GM12801 (cell line): ENCODE measurements around the gene GRIN2C.

Experiments
- TF ChIP-seq, protein P1 (sequence below): IDR thresholded peaks from one replicate; pipeline ENCODE4 v1.5.1; 2011; ENCODE audit warnings: control low read depth; ENCODE audit not compliant: insufficient read length; ENCODE audit errors: extremely low read depth

Gene GRIN2C

DNA sequence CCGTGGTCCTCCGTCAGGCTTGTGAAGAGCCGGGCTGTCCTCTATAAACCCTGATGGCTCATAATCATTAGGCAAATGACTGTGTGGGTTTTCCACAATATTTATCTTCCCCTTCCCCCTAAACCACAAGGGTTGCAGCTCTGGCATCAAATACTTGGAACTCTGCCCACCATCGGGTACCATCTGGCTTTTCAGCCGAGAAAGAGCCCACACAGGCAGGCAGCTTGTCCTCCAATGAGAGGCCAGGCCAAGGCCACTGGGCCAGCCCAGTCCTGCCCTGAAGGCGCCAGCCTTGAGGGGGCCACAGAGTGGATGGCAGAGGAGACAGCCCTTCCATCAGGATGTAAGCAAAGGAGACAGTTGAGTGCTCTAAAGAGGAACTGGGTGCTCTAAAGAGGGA lies 51.8 kb downstream of the GRIN2C start:
- TF ChIP-seq, protein P1, sequence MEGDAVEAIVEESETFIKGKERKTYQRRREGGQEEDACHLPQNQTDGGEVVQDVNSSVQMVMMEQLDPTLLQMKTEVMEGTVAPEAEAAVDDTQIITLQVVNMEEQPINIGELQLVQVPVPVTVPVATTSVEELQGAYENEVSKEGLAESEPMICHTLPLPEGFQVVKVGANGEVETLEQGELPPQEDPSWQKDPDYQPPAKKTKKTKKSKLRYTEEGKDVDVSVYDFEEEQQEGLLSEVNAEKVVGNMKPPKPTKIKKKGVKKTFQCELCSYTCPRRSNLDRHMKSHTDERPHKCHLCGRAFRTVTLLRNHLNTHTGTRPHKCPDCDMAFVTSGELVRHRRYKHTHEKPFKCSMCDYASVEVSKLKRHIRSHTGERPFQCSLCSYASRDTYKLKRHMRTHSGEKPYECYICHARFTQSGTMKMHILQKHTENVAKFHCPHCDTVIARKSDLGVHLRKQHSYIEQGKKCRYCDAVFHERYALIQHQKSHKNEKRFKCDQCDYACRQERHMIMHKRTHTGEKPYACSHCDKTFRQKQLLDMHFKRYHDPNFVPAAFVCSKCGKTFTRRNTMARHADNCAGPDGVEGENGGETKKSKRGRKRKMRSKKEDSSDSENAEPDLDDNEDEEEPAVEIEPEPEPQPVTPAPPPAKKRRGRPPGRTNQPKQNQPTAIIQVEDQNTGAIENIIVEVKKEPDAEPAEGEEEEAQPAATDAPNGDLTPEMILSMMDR, result no peak

DNA sequence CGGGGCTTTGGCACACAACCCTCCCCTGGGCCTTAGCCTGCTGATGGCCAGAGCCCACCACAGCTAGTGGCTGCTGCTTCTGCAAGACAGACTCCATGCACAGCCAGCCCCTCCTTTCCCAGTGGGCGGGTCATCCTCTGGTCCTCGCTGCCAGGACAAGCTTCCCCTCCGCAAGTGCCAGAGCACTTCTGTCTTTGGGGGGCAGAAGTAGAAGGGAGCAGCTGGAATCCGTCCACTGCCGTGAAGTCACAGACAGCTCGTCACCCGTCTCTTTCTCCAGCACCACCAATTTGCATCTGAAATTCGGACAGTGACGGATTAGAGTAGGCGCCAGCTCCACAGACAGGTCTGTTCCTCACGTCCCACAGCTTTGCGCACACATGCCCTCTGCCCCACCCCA lies 52.2 kb downstream of the GRIN2C start:
- TF ChIP-seq, protein P1, result no peak

DNA sequence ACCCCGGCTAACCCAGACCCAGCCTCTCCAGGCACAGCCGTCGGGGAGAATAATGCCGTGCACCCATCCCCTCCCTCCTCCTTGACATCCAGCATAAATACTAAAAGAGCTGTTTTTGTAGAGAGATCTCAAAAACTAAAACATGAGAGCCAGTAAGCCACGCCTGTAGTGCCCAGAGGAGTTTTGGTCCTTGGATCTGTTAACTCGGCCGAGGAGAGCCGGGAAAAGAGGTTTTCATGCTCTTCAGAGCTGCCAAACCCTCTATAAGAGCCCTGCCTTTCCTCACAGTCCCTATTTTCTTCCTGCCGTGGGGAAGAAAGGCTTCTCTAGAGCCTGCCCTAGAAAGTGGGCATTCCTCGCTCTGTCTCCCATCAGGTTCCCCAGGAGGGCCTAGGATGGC lies 53.4 kb downstream of the GRIN2C start:
- TF ChIP-seq, protein P1, result no peak

DNA sequence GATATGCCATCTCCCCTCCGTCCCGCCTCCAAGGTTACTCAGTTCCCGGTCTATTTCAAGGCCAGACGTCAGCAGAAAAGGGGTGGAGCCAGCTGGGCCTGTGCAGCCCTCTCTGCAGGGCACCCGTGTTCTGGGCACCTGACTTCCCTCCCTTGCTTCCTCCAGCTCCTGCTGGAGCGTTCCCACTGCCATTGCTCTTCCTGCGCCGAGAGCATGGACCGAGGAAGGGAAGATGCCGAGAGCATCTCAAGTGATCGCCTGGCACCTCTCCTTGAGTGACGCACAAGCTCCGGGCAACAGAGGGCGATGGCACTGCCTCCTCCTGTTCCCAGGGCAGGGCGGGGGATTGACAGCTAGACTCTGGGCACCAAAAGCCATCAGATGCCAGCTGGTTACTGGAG lies 54.1 kb downstream of the GRIN2C start:
- TF ChIP-seq, protein P1, result no peak

DNA sequence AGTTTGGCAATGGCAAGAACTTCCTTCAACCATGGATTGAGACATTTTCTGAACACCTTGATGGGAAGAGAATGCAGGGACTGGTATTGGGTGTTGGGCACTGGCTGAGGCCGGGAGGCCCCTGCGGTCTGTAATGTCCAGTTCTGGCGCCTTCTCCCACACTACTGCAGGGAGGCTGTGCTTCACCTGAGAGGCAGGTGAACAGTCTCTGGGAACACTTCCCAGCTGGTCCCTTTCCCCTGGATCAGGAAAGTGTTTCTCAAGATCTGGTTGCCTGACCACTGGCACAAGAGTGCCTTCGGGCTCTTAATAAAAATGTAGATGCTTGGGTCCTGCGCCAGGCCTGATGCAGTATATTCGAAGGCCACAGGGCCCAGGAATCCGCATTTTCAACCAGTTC lies 55.0 kb downstream of the GRIN2C start:
- TF ChIP-seq, protein P1, result no peak

DNA sequence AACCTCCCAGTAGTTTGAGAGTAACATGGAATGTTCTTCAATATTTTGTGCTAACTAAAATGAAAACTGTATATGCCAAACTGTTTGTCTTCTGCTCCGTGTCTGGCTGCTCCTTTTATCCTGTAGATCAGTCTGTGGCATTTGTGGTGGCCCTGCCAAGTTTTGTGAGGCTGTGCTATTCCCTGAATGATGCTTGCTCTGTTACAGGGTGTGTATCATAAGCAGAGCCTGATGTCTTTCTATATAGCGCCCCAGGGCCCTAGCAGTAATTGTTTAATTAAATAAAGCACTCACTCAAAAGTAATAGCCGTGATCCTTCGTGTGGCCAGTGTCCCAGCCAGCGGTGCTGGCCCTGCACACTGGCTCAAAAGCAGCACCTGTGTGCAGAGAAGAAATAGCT lies 55.7 kb downstream of the GRIN2C start:
- TF ChIP-seq, protein P1, result no peak

DNA sequence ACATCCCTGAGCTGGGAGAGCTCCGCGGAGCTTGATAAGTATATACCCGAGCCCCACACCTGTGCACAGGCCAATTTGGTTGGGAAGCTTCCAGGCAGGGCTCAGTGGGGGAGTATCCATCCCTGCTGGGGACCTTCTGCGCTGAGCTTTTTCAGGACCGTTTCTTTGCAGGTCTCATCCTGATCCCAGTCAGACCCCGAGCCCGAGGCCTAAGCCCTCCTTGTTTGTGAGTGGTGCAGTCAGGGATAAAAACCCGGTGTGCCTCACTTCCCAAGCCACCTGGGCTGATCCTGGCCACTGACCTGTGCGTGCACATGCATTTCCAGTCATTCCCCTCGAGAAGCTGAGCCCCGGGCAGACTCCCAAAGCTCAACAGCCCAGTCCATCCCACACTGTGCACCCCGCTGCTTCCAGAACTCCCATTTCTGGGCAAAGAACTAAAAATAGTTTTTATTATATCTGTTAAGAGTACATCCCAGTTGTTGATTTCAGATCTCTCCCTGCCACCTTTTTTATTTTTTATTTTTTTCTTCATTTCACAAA lies 56.2 kb downstream of the GRIN2C start:
- TF ChIP-seq, protein P1, result no peak
